Sigmoid colon (tissue), 4 donors: ENCODE results near the gene FGF14.

Source experiments
- CTCF ChIP-seq, 4 experiments: fragments of 450-650 bp in 3 of 4; fragments of 200-600 bp in 1 of 4; IDR thresholded peaks; one replicate each; pipeline ENCODE4 v1.5.1; 2016 to 2019; ENCODE audit warnings: antibody characterized with exemption in 4 of 4, mild to moderate bottlenecking in 3 of 4, moderate library complexity in 2 of 4
- EP300 ChIP-seq, 4 donors: sonication (generic); formaldehyde crosslinking; IDR thresholded peaks; one replicate each; pipeline ENCODE4 v1.6.1; 2017; ENCODE audit warnings: antibody characterized with exemption in 4 of 4
- POLR2A ChIP-seq, 2 donors: fragments of 450-650 bp; IDR thresholded peaks; one replicate each; pipeline ENCODE4 v1.6.1; 2016; ENCODE audit warnings: antibody characterized with exemption in 2 of 2, mild to moderate bottlenecking in 2 of 2, moderate library complexity in 2 of 2

GRCh38 chr13:101783554-101783953, 618.3 kb downstream of the FGF14 start:
- TF ChIP-seq EP300 (IDR thresholded peaks at IDR 0.05) (no peak), CTCF (IDR thresholded peaks at IDR 0.05) (no peak), POLR2A (IDR thresholded peaks at IDR 0.05) (no peak)
